ENCODE results near the gene FAM50A.

FAM50A gene

GRCh38 chrX:154477891-154478477 lies 34.0 kb downstream of the FAM50A start:
- H3K27ac ChIP-seq (ENCODE audit: low read depth, low read length): no peak overlapping the region
- no peaks in the 10 kb centered on the region for H3K27me3 ChIP-seq (ENCODE audit: insufficient read depth, low read length)
- H3K36me3 ChIP-seq (ENCODE audit: insufficient read depth, low read length): no peaks in the 10 kb centered on the region; the same call in 1 of the 2 replicates
- no peaks in the 10 kb centered on the region for H3K4me1 ChIP-seq (ENCODE audit: insufficient read depth, low read length)
- H3K9ac ChIP-seq (ENCODE audit: low read depth, low read length): no peak overlapping the region
- H3K4me3 ChIP-seq (ENCODE audit: low read length): peak overlapping the region; percentile 59
- H3K9me3 ChIP-seq (ENCODE audit: insufficient read depth, low read depth, low read length): no peaks in the 10 kb centered on the region
- 68% methylated on average over 24 of the region's 24 CpGs for WGBS

- Histone ChIP-seq H3K27me3 (ENCODE audit: insufficient read depth, low read length) (no peaks in the 10 kb centered on the region), H3K4me1 (ENCODE audit: insufficient read depth, low read length) (no peaks in the 10 kb centered on the region), H3K9ac (ENCODE audit: low read depth, low read length) (peak within 1 kb of the TSS; percentile 63; the same call in 1 of the 2 replicates), H3K36me3 (ENCODE audit: insufficient read depth, low read length) (peaks cover 7% of the 10 kb centered on the region; the same call in 1 of the 2 replicates), H3K4me3 (ENCODE audit: low read length) (peak within 1 kb of the TSS; percentile 59), H3K27ac (ENCODE audit: low read depth, low read length) (peak within 1 kb of the TSS; percentile 82), H3K9me3 (ENCODE audit: insufficient read depth, low read depth, low read length) (no peaks in the 10 kb centered on the region)
- 5% methylated on average over 85 of the region's 85 CpGs for WGBS
Observed at GRCh38 chrX:154478728-154479622, 35.0 kb downstream of the FAM50A start, which contains the start of gene LAGE3. Gene LAGE3 (minus strand): TSS chrX:154479281. CDS start chrX:154478915, 366 bp downstream.

GRCh38 chrX:154481195-154481594 lies 37.3 kb downstream of the FAM50A start:
- Histone ChIP-seq H3K4me3 (ENCODE audit: low read length) (no peak overlapping the region), H3K27ac (ENCODE audit: low read depth, low read length) (no peak overlapping the region), H3K36me3 (ENCODE audit: insufficient read depth, low read length) (peaks cover 22% of the 10 kb centered on the region), H3K9ac (ENCODE audit: low read depth, low read length) (no peak overlapping the region), H3K27me3 (ENCODE audit: insufficient read depth, low read length) (no peaks in the 10 kb centered on the region), H3K4me1 (ENCODE audit: insufficient read depth, low read length) (no peaks in the 10 kb centered on the region), H3K9me3 (ENCODE audit: insufficient read depth, low read depth, low read length) (no peaks in the 10 kb centered on the region)
- WGBS: 94% methylated on average over 4 of the region's 5 CpGs

GRCh38 chrX:154481911-154482601 lies 38.1 kb downstream of the FAM50A start:
- H3K36me3 ChIP-seq (ENCODE audit: insufficient read depth, low read length): peaks cover 22% of the 10 kb centered on the region
- no peak overlapping the region for H3K9ac ChIP-seq (ENCODE audit: low read depth, low read length)
- 86% methylated on average over 12 of the region's 14 CpGs for WGBS
- no peak overlapping the region for H3K27ac ChIP-seq (ENCODE audit: low read depth, low read length)
- H3K4me1 ChIP-seq (ENCODE audit: insufficient read depth, low read length): no peaks in the 10 kb centered on the region
- no peaks in the 10 kb centered on the region for H3K9me3 ChIP-seq (ENCODE audit: insufficient read depth, low read depth, low read length)
- H3K4me3 ChIP-seq (ENCODE audit: low read length): no peak overlapping the region
- H3K27me3 ChIP-seq (ENCODE audit: insufficient read depth, low read length): no peaks in the 10 kb centered on the region

- no peaks in the 10 kb centered on the region for H3K4me1 ChIP-seq (ENCODE audit: insufficient read depth, low read length)
- H3K27ac ChIP-seq (ENCODE audit: low read depth, low read length): no peak overlapping the region
- H3K4me3 ChIP-seq (ENCODE audit: low read length): no peak overlapping the region
Observed at GRCh38 chrX:154482786-154483185, 38.8 kb downstream of the FAM50A start.

GRCh38 chrX:154483325-154483724 lies 39.4 kb downstream of the FAM50A start:
- no peak overlapping the region for H3K4me3 ChIP-seq (ENCODE audit: low read length)
- no peaks in the 10 kb centered on the region for H3K9me3 ChIP-seq (ENCODE audit: insufficient read depth, low read depth, low read length)
- H3K9ac ChIP-seq (ENCODE audit: low read depth, low read length): no peak overlapping the region
- H3K4me1 ChIP-seq (ENCODE audit: insufficient read depth, low read length): no peaks in the 10 kb centered on the region
- 88% methylated on average over 6 of the region's 7 CpGs for WGBS
- H3K27me3 ChIP-seq (ENCODE audit: insufficient read depth, low read length): no peaks in the 10 kb centered on the region
- no peak overlapping the region for H3K27ac ChIP-seq (ENCODE audit: low read depth, low read length)
- H3K36me3 ChIP-seq (ENCODE audit: insufficient read depth, low read length): peaks cover 22% of the 10 kb centered on the region

More at GRCh38 chrX:154482786-154483185, 38.8 kb downstream of the FAM50A start:
- WGBS: 91% methylated on average over 7 of the region's 7 CpGs
- H3K36me3 ChIP-seq (ENCODE audit: insufficient read depth, low read length): peaks cover 22% of the 10 kb centered on the region
- H3K9ac ChIP-seq (ENCODE audit: low read depth, low read length): no peak overlapping the region
- no peaks in the 10 kb centered on the region for H3K9me3 ChIP-seq (ENCODE audit: insufficient read depth, low read depth, low read length)
- no peaks in the 10 kb centered on the region for H3K27me3 ChIP-seq (ENCODE audit: insufficient read depth, low read length)

- no peaks in the 10 kb centered on the region for H3K9me3 ChIP-seq (ENCODE audit: insufficient read depth, low read depth, low read length)
- H3K4me3 ChIP-seq (ENCODE audit: low read length): no peak overlapping the region
- H3K4me1 ChIP-seq (ENCODE audit: insufficient read depth, low read length): no peaks in the 10 kb centered on the region
- H3K9ac ChIP-seq (ENCODE audit: low read depth, low read length): no peak overlapping the region
- WGBS: 94% methylated on average over 16 of the region's 16 CpGs
- no peak overlapping the region for H3K27ac ChIP-seq (ENCODE audit: low read depth, low read length)
- H3K36me3 ChIP-seq (ENCODE audit: insufficient read depth, low read length): peaks cover 22% of the 10 kb centered on the region
- no peaks in the 10 kb centered on the region for H3K27me3 ChIP-seq (ENCODE audit: insufficient read depth, low read length)
Observed at GRCh38 chrX:154484255-154485149, 40.6 kb downstream of the FAM50A start.

GRCh38 chrX:154485150-154486051 lies 41.5 kb downstream of the FAM50A start:
- Histone ChIP-seq H3K4me3 (ENCODE audit: low read length) (peak overlapping the region; percentile 66), H3K9me3 (ENCODE audit: insufficient read depth, low read depth, low read length) (no peaks in the 10 kb centered on the region), H3K4me1 (ENCODE audit: insufficient read depth, low read length) (no peaks in the 10 kb centered on the region), H3K27ac (ENCODE audit: low read depth, low read length) (no peak overlapping the region), H3K9ac (ENCODE audit: low read depth, low read length) (peak overlapping the region; percentile 69; the same call in 1 of the 2 replicates), H3K27me3 (ENCODE audit: insufficient read depth, low read length) (no peaks in the 10 kb centered on the region), H3K36me3 (ENCODE audit: insufficient read depth, low read length) (peaks cover 22% of the 10 kb centered on the region)
- WGBS: 54% methylated on average over 35 of the region's 35 CpGs

- Histone ChIP-seq H3K9me3 (ENCODE audit: insufficient read depth, low read depth, low read length) (no peaks in the 10 kb centered on the region), H3K9ac (ENCODE audit: low read depth, low read length) (peak overlapping the region; percentile 69), H3K4me1 (ENCODE audit: insufficient read depth, low read length) (no peaks in the 10 kb centered on the region), H3K36me3 (ENCODE audit: insufficient read depth, low read length) (peaks cover 22% of the 10 kb centered on the region), H3K4me3 (ENCODE audit: low read length) (peak overlapping the region; percentile 66), H3K27ac (ENCODE audit: low read depth, low read length) (no peak overlapping the region), H3K27me3 (ENCODE audit: insufficient read depth, low read length) (no peaks in the 10 kb centered on the region)
- 1% methylated on average over 35 of the region's 35 CpGs for WGBS
Observed at GRCh38 chrX:154486052-154486395, 42.1 kb downstream of the FAM50A start.
